Epithelial cell of umbilical artery (primary cell): ENCODE results near the gene NFASC. TPM values are rescaled to one million over a fixed set of nuclear protein-coding genes. Genes with fewer than 3 reads are reported as not detected.

Source experiments
- total RNA-seq: library from RNA; depleted of rRNA; stranded (reverse); fragments of >200 nt; gene quantifications from 2 replicates; pipeline ENCODE4 v1.2.3, GENCODE V29; 2014

The NFASC gene
- total RNA-seq, result under 0.01 and 0.46 TPM in 2 replicates

GRCh38 chr1:204870160-204870912 lies at the start of gene NFASC:
Gene NFASC, plus strand, starts transcription at chr1:204870862. Its CDS starts 73,454 bp downstream, at chr1:204944316.

GRCh38 chr1:205042911-205043806 lies 172.5 kb downstream of the NFASC start, which contains the start of gene CNTN2:
Gene CNTN2, plus strand, starts transcription at chr1:205043212. Its CDS starts 9,974 bp downstream, at chr1:205053186.

Other genes with a start within 250 kb of the NFASC start
- gene LRRN2, start 185.1 kb upstream of the NFASC start, total RNA-seq, result not detected in 2 replicates
- gene CNTN2, start 172.3 kb downstream of the NFASC start, total RNA-seq, result not detected in 2 replicates
- 0.97 and 1.4 TPM in 2 replicates for gene TMEM81, start 213.6 kb downstream of the NFASC start, total RNA-seq